GM21825 (cell line): Measurements from ENCODE around the gene NTNG1.

Source experiments
- ATAC-seq: cut with Tn5 transposase; IDR thresholded peaks from one replicate; pipeline ENCODE4 v1.9.1; 2021; ENCODE audit warnings: mild to moderate bottlenecking, moderate library complexity; ENCODE audit not compliant: unreplicated experiment

The NTNG1 gene

GRCh38 chr1:107326824-107327445 lies 186.1 kb downstream of the NTNG1 start:
- ATAC-seq = no peak

- ATAC-seq = no peak
Observed at GRCh38 chr1:107327446-107327845, 186.6 kb downstream of the NTNG1 start.

GRCh38 chr1:107328087-107328486 lies 187.2 kb downstream of the NTNG1 start:
- no peak for ATAC-seq

- no peak for ATAC-seq
Observed at GRCh38 chr1:107339775-107340174, 198.9 kb downstream of the NTNG1 start.

GRCh38 chr1:107342316-107342715 lies 201.5 kb downstream of the NTNG1 start:
- ATAC-seq = no peak

GRCh38 chr1:107342768-107343167 lies 201.9 kb downstream of the NTNG1 start:
- ATAC-seq = no peak

GRCh38 chr1:107343601-107344000 lies 202.8 kb downstream of the NTNG1 start:
- ATAC-seq = no peak

- ATAC-seq = no peak
Observed at GRCh38 chr1:107344268-107344760, 203.5 kb downstream of the NTNG1 start.

GRCh38 chr1:107344836-107345235 lies 204.0 kb downstream of the NTNG1 start:
- no peak for ATAC-seq

- no peak for ATAC-seq
Observed at GRCh38 chr1:107352850-107353249, 212.0 kb downstream of the NTNG1 start.

- ATAC-seq = no peak
Observed at GRCh38 chr1:107357376-107357775, 216.5 kb downstream of the NTNG1 start.

GRCh38 chr1:107358619-107359327 lies 217.9 kb downstream of the NTNG1 start:
- ATAC-seq = no peak

GRCh38 chr1:107359472-107360241 lies 218.8 kb downstream of the NTNG1 start:
- no peak for ATAC-seq

- peak; percentile 70 for ATAC-seq
Observed at GRCh38 chr1:107362468-107363140, 221.8 kb downstream of the NTNG1 start.

- no peak for ATAC-seq
Observed at GRCh38 chr1:107363154-107363553, 222.3 kb downstream of the NTNG1 start.

GRCh38 chr1:107365527-107366240 lies 224.8 kb downstream of the NTNG1 start:
- no peak for ATAC-seq

GRCh38 chr1:107378426-107378825 lies 237.6 kb downstream of the NTNG1 start:
- ATAC-seq = no peak

- ATAC-seq = no peak
Observed at GRCh38 chr1:107378866-107379265, 238.0 kb downstream of the NTNG1 start.

GRCh38 chr1:107379826-107380225 lies 239.0 kb downstream of the NTNG1 start:
- ATAC-seq = no peak
